Measurements from ENCODE around the gene EPB41. TPM values are rescaled to one million over a fixed set of nuclear protein-coding genes. Genes with fewer than 3 reads are reported as not detected.

The EPB41 gene
- total RNA-seq, 1 experiment from 2014 or later, result 20.2 TPM

- ChIA-PET CTCF (no interaction called here), POLR2A (interaction anchor here (0.7 kb wide), 1 partner anchor 88 kb away, joined by 3 read pairs; no protein-coding TSS in a partner anchor)
- DNase-seq (ENCODE audit: low read depth, low spot score) (no peak), ATAC-seq (no peak)
- TF ChIP-seq, protein P1, sequence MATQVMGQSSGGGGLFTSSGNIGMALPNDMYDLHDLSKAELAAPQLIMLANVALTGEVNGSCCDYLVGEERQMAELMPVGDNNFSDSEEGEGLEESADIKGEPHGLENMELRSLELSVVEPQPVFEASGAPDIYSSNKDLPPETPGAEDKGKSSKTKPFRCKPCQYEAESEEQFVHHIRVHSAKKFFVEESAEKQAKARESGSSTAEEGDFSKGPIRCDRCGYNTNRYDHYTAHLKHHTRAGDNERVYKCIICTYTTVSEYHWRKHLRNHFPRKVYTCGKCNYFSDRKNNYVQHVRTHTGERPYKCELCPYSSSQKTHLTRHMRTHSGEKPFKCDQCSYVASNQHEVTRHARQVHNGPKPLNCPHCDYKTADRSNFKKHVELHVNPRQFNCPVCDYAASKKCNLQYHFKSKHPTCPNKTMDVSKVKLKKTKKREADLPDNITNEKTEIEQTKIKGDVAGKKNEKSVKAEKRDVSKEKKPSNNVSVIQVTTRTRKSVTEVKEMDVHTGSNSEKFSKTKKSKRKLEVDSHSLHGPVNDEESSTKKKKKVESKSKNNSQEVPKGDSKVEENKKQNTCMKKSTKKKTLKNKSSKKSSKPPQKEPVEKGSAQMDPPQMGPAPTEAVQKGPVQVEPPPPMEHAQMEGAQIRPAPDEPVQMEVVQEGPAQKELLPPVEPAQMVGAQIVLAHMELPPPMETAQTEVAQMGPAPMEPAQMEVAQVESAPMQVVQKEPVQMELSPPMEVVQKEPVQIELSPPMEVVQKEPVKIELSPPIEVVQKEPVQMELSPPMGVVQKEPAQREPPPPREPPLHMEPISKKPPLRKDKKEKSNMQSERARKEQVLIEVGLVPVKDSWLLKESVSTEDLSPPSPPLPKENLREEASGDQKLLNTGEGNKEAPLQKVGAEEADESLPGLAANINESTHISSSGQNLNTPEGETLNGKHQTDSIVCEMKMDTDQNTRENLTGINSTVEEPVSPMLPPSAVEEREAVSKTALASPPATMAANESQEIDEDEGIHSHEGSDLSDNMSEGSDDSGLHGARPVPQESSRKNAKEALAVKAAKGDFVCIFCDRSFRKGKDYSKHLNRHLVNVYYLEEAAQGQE (IDR thresholded peaks at IDR 0.05; ENCODE audit: insufficient read depth in 1 of 2, low read depth in 2 of 2, low read length in 1 of 2), result no peak
- TF ChIP-seq TCF7L2 (IDR thresholded peaks at IDR 0.05; ENCODE audit: low read depth, low read length) (no peak), SIN3A (IDR thresholded peaks at IDR 0.05; ENCODE audit: borderline replicate concordance, insufficient read depth, low read depth, low read length) (no peak), POLR2AphosphoS5 (IDR thresholded peaks at IDR 0.05; ENCODE audit: low read depth, low read length) (no peak)
- TF ChIP-seq, protein P2, sequence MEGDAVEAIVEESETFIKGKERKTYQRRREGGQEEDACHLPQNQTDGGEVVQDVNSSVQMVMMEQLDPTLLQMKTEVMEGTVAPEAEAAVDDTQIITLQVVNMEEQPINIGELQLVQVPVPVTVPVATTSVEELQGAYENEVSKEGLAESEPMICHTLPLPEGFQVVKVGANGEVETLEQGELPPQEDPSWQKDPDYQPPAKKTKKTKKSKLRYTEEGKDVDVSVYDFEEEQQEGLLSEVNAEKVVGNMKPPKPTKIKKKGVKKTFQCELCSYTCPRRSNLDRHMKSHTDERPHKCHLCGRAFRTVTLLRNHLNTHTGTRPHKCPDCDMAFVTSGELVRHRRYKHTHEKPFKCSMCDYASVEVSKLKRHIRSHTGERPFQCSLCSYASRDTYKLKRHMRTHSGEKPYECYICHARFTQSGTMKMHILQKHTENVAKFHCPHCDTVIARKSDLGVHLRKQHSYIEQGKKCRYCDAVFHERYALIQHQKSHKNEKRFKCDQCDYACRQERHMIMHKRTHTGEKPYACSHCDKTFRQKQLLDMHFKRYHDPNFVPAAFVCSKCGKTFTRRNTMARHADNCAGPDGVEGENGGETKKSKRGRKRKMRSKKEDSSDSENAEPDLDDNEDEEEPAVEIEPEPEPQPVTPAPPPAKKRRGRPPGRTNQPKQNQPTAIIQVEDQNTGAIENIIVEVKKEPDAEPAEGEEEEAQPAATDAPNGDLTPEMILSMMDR (IDR thresholded peaks at IDR 0.05), result no peak
- in situ Hi-C loops (cut with HindIII; ENCODE audit: low pct_unique_long_range_greater_than_20kb, low sequenced_read_pairs) (no loop called here), intact Hi-C loops (cut with micrococcal nuclease; ENCODE audit: unreplicated experiment) (no loop called here)
- Histone ChIP-seq H3K27ac (ENCODE audit: low read length) (no peak overlapping the region), H3K4me1 (ENCODE audit: control insufficient read depth, insufficient read depth, low read length) (no peaks in the 10 kb centered on the region), H3K27me3 (ENCODE audit: control insufficient read depth, insufficient read depth, low read length) (no peaks in the 10 kb centered on the region), H3K36me3 (ENCODE audit: control insufficient read depth, insufficient read depth, low read length) (peaks cover 31% of the 10 kb centered on the region), H3K9me3 (ENCODE audit: control insufficient read depth, insufficient read depth, low read depth, low read length) (no peaks in the 10 kb centered on the region), H3K4me3 (ENCODE audit: low read depth in 2 of 2, low read length in 2 of 2) (no peak overlapping the region)
- no TSS peak for BruUV-seq (replicated peaks)
Observed at GRCh38 chr1:29152046-29152805, 237.9 kb downstream of the EPB41 start.

GRCh38 chr1:29156543-29157268 lies 242.3 kb downstream of the EPB41 start:
- no peak for DNase-seq (ENCODE audit: low read depth, low spot score)
- POLR2A ChIA-PET, result no interaction called here
- H3K4me1 ChIP-seq (ENCODE audit: control insufficient read depth, insufficient read depth, low read length), result no peaks in the 10 kb centered on the region
- H3K4me3 ChIP-seq (ENCODE audit: low read depth in 2 of 2, low read length in 2 of 2), result no peak overlapping the region
- no peak overlapping the region for H3K27ac ChIP-seq (ENCODE audit: low read length)
- in situ Hi-C loops (cut with HindIII; ENCODE audit: low pct_unique_long_range_greater_than_20kb, low sequenced_read_pairs), result no loop called here
- H3K36me3 ChIP-seq (ENCODE audit: control insufficient read depth, insufficient read depth, low read length), result peaks cover 28% of the 10 kb centered on the region
- no TSS peak for BruUV-seq (replicated peaks)
- no peaks in the 10 kb centered on the region for H3K27me3 ChIP-seq (ENCODE audit: control insufficient read depth, insufficient read depth, low read length)
- intact Hi-C loops (cut with micrococcal nuclease; ENCODE audit: unreplicated experiment), result no loop called here
- CTCF ChIA-PET, result interaction anchor here (1.0 kb wide), 1 partner anchor 46 kb away, joined by 3 read pairs; no protein-coding TSS in a partner anchor
- no peak for TF ChIP-seq SIN3A (IDR thresholded peaks at IDR 0.05; ENCODE audit: borderline replicate concordance, insufficient read depth, low read depth, low read length)
- TF ChIP-seq TCF7L2 (IDR thresholded peaks at IDR 0.05; ENCODE audit: low read depth, low read length), result no peak
- TF ChIP-seq, protein P2 (IDR thresholded peaks at IDR 0.05), result no peak
- TF ChIP-seq POLR2AphosphoS5 (IDR thresholded peaks at IDR 0.05; ENCODE audit: low read depth, low read length), result no peak
- TF ChIP-seq, protein P1 (IDR thresholded peaks at IDR 0.05; ENCODE audit: insufficient read depth in 1 of 2, low read depth in 2 of 2, low read length in 1 of 2), result no peak
- H3K9me3 ChIP-seq (ENCODE audit: control insufficient read depth, insufficient read depth, low read depth, low read length), result no peaks in the 10 kb centered on the region
- no peak; the same call in 1 of the 2 replicates for ATAC-seq
